Measurements from ENCODE around the gene SSH2.

Gene SSH2

GRCh38 chr17:29693751-29694150, 236.3 kb downstream of the SSH2 start (continued):
- TF ChIP-seq, protein P1, sequence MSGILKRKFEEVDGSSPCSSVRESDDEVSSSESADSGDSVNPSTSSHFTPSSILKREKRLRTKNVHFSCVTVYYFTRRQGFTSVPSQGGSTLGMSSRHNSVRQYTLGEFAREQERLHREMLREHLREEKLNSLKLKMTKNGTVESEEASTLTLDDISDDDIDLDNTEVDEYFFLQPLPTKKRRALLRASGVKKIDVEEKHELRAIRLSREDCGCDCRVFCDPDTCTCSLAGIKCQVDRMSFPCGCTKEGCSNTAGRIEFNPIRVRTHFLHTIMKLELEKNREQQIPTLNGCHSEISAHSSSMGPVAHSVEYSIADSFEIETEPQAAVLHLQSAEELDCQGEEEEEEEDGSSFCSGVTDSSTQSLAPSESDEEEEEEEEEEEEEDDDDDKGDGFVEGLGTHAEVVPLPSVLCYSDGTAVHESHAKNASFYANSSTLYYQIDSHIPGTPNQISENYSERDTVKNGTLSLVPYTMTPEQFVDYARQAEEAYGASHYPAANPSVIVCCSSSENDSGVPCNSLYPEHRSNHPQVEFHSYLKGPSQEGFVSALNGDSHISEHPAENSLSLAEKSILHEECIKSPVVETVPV (CRISPR knock-in tag; IDR thresholded peaks at IDR 0.05) = no peak
- no peak for TF ChIP-seq CREB5 (CRISPR knock-in tag; IDR thresholded peaks at IDR 0.05; ENCODE audit: low read depth)
- TF ChIP-seq CSDC2 (CRISPR knock-in tag; IDR thresholded peaks at IDR 0.05) = no peak
- TF ChIP-seq TOX (CRISPR knock-in tag; IDR thresholded peaks at IDR 0.05; ENCODE audit: borderline replicate concordance) = no peak
- TF ChIP-seq ZC3H10 (CRISPR knock-in tag; IDR thresholded peaks at IDR 0.05) = no peak
- TF ChIP-seq ZNF565 (CRISPR knock-in tag; conservative IDR thresholded peaks at IDR 0.05; ENCODE audit: low read depth) = no peak
- TF ChIP-seq SNAI2 (CRISPR knock-in tag; IDR thresholded peaks at IDR 0.05) = no peak

DNA sequence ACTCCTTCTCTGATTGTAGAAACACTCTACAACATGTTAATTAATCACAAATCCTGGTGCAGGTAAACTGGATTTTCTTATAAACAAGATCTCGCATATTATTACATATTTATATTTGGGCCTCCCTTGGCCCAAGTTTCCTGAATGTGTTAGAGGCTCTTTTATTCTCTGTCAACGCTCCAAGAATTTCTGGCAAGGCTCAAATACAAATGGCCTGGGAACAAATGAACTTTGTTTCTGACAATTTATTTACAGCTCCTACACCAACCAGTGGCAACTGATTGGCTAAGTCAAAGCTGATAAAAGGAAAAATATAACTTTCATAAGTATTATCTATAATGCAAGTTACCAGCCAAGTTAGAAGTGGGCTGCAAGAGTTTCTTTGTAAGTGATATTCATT, 242.4 kb downstream of the SSH2 start:
- ATAC-seq = no peak
- TF ChIP-seq ZNF565 (CRISPR knock-in tag; conservative IDR thresholded peaks at IDR 0.05; ENCODE audit: low read depth) (no peak), ZNF8 (CRISPR knock-in tag; IDR thresholded peaks at IDR 0.05) (no peak), TCF4 (CRISPR knock-in tag; IDR thresholded peaks at IDR 0.05; ENCODE audit: borderline replicate concordance) (no peak), CSDC2 (CRISPR knock-in tag; IDR thresholded peaks at IDR 0.05) (no peak), OSR1 (CRISPR knock-in tag; IDR thresholded peaks at IDR 0.05) (no peak), BACH2 (CRISPR knock-in tag; IDR thresholded peaks at IDR 0.05; ENCODE audit: borderline replicate concordance) (no peak)

- no peak for TF ChIP-seq GLIS3 (CRISPR knock-in tag; IDR thresholded peaks at IDR 0.05)
- TF ChIP-seq RARB (CRISPR knock-in tag; IDR thresholded peaks at IDR 0.05) = no peak
- TF ChIP-seq, protein P2, sequence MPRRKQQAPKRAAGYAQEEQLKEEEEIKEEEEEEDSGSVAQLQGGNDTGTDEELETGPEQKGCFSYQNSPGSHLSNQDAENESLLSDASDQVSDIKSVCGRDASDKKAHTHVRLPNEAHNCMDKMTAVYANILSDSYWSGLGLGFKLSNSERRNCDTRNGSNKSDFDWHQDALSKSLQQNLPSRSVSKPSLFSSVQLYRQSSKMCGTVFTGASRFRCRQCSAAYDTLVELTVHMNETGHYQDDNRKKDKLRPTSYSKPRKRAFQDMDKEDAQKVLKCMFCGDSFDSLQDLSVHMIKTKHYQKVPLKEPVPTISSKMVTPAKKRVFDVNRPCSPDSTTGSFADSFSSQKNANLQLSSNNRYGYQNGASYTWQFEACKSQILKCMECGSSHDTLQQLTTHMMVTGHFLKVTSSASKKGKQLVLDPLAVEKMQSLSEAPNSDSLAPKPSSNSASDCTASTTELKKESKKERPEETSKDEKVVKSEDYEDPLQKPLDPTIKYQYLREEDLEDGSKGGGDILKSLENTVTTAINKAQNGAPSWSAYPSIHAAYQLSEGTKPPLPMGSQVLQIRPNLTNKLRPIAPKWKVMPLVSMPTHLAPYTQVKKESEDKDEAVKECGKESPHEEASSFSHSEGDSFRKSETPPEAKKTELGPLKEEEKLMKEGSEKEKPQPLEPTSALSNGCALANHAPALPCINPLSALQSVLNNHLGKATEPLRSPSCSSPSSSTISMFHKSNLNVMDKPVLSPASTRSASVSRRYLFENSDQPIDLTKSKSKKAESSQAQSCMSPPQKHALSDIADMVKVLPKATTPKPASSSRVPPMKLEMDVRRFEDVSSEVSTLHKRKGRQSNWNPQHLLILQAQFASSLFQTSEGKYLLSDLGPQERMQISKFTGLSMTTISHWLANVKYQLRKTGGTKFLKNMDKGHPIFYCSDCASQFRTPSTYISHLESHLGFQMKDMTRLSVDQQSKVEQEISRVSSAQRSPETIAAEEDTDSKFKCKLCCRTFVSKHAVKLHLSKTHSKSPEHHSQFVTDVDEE (CRISPR knock-in tag; IDR thresholded peaks at IDR 0.05) = no peak
- no peak for TF ChIP-seq ZNF8 (CRISPR knock-in tag; IDR thresholded peaks at IDR 0.05)
- TF ChIP-seq TCF4 (CRISPR knock-in tag; IDR thresholded peaks at IDR 0.05; ENCODE audit: borderline replicate concordance) = no peak
- no peak for TF ChIP-seq ISL1 (CRISPR knock-in tag; IDR thresholded peaks at IDR 0.05)
- TF ChIP-seq CSDC2 (CRISPR knock-in tag; IDR thresholded peaks at IDR 0.05) = no peak
- TF ChIP-seq OSR1 (CRISPR knock-in tag; IDR thresholded peaks at IDR 0.05) = no peak
- TF ChIP-seq TOX (CRISPR knock-in tag; IDR thresholded peaks at IDR 0.05; ENCODE audit: borderline replicate concordance) = no peak
- no peak for TF ChIP-seq CREB5 (CRISPR knock-in tag; IDR thresholded peaks at IDR 0.05; ENCODE audit: low read depth)
- no peak for ATAC-seq
These were observed 242.9 kb downstream of the SSH2 start for GRCh38 chr17:29686993-29687590.

- no peak for ATAC-seq
- TF ChIP-seq, protein P2 (CRISPR knock-in tag; IDR thresholded peaks at IDR 0.05) = no peak
- TF ChIP-seq PPARA (CRISPR knock-in tag; IDR thresholded peaks at IDR 0.05; ENCODE audit: borderline replicate concordance) (no peak), ZFP30 (CRISPR knock-in tag; IDR thresholded peaks at IDR 0.05) (no peak), ZC3H10 (CRISPR knock-in tag; IDR thresholded peaks at IDR 0.05) (no peak), ZFP3 (CRISPR knock-in tag; IDR thresholded peaks at IDR 0.05) (no peak), ZNF70 (CRISPR knock-in tag; IDR thresholded peaks at IDR 0.05) (no peak), SNAI2 (CRISPR knock-in tag; IDR thresholded peaks at IDR 0.05) (no peak)
These were observed 246.5 kb downstream of the SSH2 start for GRCh38 chr17:29683481-29683880.
